Gastroesophageal sphincter (tissue), 4 donors: ENCODE data around the gene FAM111B. TPM values are rescaled to one million over a fixed set of nuclear protein-coding genes. Genes with fewer than 3 reads are reported as not detected.

Experiments used
- ATAC-seq: fragments of 150-250 bp; one replicate; pipeline ENCODE4 v1.9.1; 2016; ENCODE audit warnings: mild to moderate bottlenecking, moderate library complexity
- H3K27ac ChIP-seq, 4 donors: fragments of 200-600 bp; sonication (generic) in 3 of 4; 1 replicate in 3 of 4; 2 replicates in 1 of 4; pipeline ENCODE4 v1.5.1; 2016 to 2019
- H3K27me3 ChIP-seq: fragments of 200-600 bp; sonication (generic); one replicate; pipeline ENCODE4 v1.5.1; 2019
- H3K36me3 ChIP-seq, 2 donors: fragments of 200-600 bp; sonication (generic); one replicate each; pipeline ENCODE4 v1.5.1; 2019; ENCODE audit warnings: control low read depth in 1 of 2
- H3K4me1 ChIP-seq, 3 donors: fragments of 200-600 bp; sonication (generic); 1 replicate in 2 of 3; 2 replicates in 1 of 3; pipeline ENCODE4 v1.5.1; 2016 to 2019; ENCODE audit warnings: control low read depth in 2 of 3
- H3K4me3 ChIP-seq, 2 donors: fragments of 200-600 bp; sonication (generic); one replicate each; pipeline ENCODE4 v1.5.1; 2019; ENCODE audit warnings: mild to moderate bottlenecking in 1 of 2, moderate library complexity in 1 of 2
- H3K9me3 ChIP-seq, 3 donors: fragments of 200-600 bp; sonication (generic); one replicate each; pipeline ENCODE4 v1.5.1; 2017 to 2019; ENCODE audit warnings: control low read depth in 2 of 3
- EP300 ChIP-seq: sonication (generic); formaldehyde crosslinking; IDR thresholded peaks from one replicate; pipeline ENCODE4 v1.6.1; 2017; ENCODE audit warnings: antibody characterized with exemption, mild to moderate bottlenecking
- POLR2A ChIP-seq, 2 donors: fragments of 450-650 bp; IDR thresholded peaks; one replicate each; pipeline ENCODE4 v1.6.1; 2017; ENCODE audit warnings: antibody characterized with exemption in 2 of 2, mild to moderate bottlenecking in 2 of 2, moderate library complexity in 1 of 2
- POLR2AphosphoS5 ChIP-seq: sonication (generic); formaldehyde crosslinking; IDR thresholded peaks from one replicate; pipeline ENCODE4 v1.6.1; 2017; ENCODE audit warnings: antibody characterized with exemption
- WGBS, 2 donors: methylation state at CpG; one replicate each; pipeline ENCODE4 v1.1.5; 2018; ENCODE audit warnings: low coverage in 1 of 2; 5-methylcytosine and 5-hydroxymethylcytosine counted together
- total RNA-seq, 4 donors: library from RNA; depleted of rRNA; stranded (reverse); fragments of >200 nt; gene quantifications; one replicate each; pipeline ENCODE4 v1.1.0, GENCODE V29; 2016
- TF ChIP-seq, protein P1 (sequence below), 4 experiments: fragments of 200-600 bp in 2 of 4; fragments of 450-650 bp in 2 of 4; sonication (generic) in 1 of 4; IDR thresholded peaks; one replicate each; pipeline ENCODE4 v1.5.1; 2017 to 2019; ENCODE audit warnings: antibody characterized with exemption in 4 of 4, mild to moderate bottlenecking in 2 of 4, moderate library complexity in 2 of 4

The FAM111B gene
- total RNA-seq, 4 donors from 2014 or later: 0.13 to 1.4 TPM; not detected in 2

- no peak for TF ChIP-seq POLR2A (IDR thresholded peaks at IDR 0.05)
- TF ChIP-seq, protein P1, sequence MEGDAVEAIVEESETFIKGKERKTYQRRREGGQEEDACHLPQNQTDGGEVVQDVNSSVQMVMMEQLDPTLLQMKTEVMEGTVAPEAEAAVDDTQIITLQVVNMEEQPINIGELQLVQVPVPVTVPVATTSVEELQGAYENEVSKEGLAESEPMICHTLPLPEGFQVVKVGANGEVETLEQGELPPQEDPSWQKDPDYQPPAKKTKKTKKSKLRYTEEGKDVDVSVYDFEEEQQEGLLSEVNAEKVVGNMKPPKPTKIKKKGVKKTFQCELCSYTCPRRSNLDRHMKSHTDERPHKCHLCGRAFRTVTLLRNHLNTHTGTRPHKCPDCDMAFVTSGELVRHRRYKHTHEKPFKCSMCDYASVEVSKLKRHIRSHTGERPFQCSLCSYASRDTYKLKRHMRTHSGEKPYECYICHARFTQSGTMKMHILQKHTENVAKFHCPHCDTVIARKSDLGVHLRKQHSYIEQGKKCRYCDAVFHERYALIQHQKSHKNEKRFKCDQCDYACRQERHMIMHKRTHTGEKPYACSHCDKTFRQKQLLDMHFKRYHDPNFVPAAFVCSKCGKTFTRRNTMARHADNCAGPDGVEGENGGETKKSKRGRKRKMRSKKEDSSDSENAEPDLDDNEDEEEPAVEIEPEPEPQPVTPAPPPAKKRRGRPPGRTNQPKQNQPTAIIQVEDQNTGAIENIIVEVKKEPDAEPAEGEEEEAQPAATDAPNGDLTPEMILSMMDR (IDR thresholded peaks at IDR 0.05): no peak
- TF ChIP-seq POLR2AphosphoS5: no peak
- TF ChIP-seq EP300: no peak
- H3K27me3 ChIP-seq: peaks cover 19% of the 10 kb centered on the region
- no peak overlapping the region for H3K4me3 ChIP-seq
- WGBS, 2 donors: 65 to 71% methylated on average over 2 of the region's 2 CpGs
- peaks cover 0 to 9% (median 0%) of the 10 kb centered on the region in 3 donors for H3K9me3 ChIP-seq
- ATAC-seq: no peak
- H3K4me1 ChIP-seq: peaks cover 0 to 3% (median 0%) of the 10 kb centered on the region in 3 donors
- H3K36me3 ChIP-seq: no peaks in the 10 kb centered on the region
- no peak overlapping the region for H3K27ac ChIP-seq
Measured at GRCh38 chr11:59112494-59112893, 5.5 kb downstream of the FAM111B start.

GRCh38 chr11:59114344-59114743 is 7.3 kb downstream of the FAM111B start:
- Histone ChIP-seq H3K36me3 (no peaks in the 10 kb centered on the region), H3K27ac (no peak overlapping the region), H3K9me3 (peaks cover 0 to 27% (median 0%) of the 10 kb centered on the region in 3 donors), H3K27me3 (peaks cover 19% of the 10 kb centered on the region), H3K4me3 (no peak overlapping the region), H3K4me1 (no peaks in the 10 kb centered on the region)
- no peak for TF ChIP-seq POLR2A (IDR thresholded peaks at IDR 0.05)
- TF ChIP-seq, protein P1 (IDR thresholded peaks at IDR 0.05): no peak
- TF ChIP-seq POLR2AphosphoS5: no peak
- no peak for TF ChIP-seq EP300
- WGBS, 2 donors: 95 to 100% methylated on average over 1 to 3 of the region's 3 CpGs
- ATAC-seq: no peak

DNA sequence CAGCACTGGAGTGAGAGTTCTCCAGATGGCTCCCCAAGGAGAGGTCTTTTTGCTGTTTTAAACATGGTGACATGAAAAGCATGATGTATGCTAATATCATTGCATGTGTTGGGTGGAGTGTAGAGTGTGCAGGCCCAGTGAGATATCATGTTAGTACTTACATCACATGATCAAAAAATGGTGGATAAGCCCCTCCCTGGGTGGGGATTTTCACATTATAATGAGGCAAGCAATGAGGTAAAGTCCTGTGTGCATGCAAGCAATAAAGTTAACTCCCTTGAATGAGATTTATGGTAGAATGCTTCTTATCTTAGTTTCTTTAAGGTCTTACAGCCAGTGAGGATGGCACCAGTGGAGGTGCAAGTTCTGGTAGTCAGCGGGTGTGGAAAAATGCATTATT is 8.5 kb downstream of the FAM111B start:
- Histone ChIP-seq H3K36me3 (no peaks in the 10 kb centered on the region), H3K27me3 (peaks cover 19% of the 10 kb centered on the region), H3K27ac (no peak overlapping the region), H3K9me3 (peaks cover 0 to 28% (median 0%) of the 10 kb centered on the region in 3 donors), H3K4me3 (no peak overlapping the region), H3K4me1 (no peaks in the 10 kb centered on the region)
- TF ChIP-seq EP300 (no peak), POLR2A (IDR thresholded peaks at IDR 0.05) (no peak), POLR2AphosphoS5 (no peak)
- TF ChIP-seq, protein P1 (IDR thresholded peaks at IDR 0.05): no peak
- 100% methylated on average over 1 of the region's 1 CpG; no CpG with 5 or more reads in 1 of the 2 donors for WGBS, 2 donors
- ATAC-seq: no peak

GRCh38 chr11:59117774-59118173 is 10.7 kb downstream of the FAM111B start:
- Histone ChIP-seq H3K4me3 (no peak overlapping the region), H3K9me3 (peaks cover 0 to 28% (median 0%) of the 10 kb centered on the region in 3 donors), H3K36me3 (no peaks in the 10 kb centered on the region), H3K4me1 (no peaks in the 10 kb centered on the region), H3K27ac (no peak overlapping the region), H3K27me3 (peaks cover 19% of the 10 kb centered on the region)
- TF ChIP-seq POLR2AphosphoS5 (no peak), POLR2A (IDR thresholded peaks at IDR 0.05) (no peak)
- ATAC-seq: no peak
- 93 to 97% methylated on average over 2 of the region's 2 CpGs for WGBS, 2 donors

- H3K27ac ChIP-seq: no peak overlapping the region
- no peaks in the 10 kb centered on the region for H3K36me3 ChIP-seq
- no peak for TF ChIP-seq POLR2A (IDR thresholded peaks at IDR 0.05)
- TF ChIP-seq EP300: no peak
- TF ChIP-seq POLR2AphosphoS5: no peak
- TF ChIP-seq, protein P1 (IDR thresholded peaks at IDR 0.05): no peak
- peaks cover 0 to 28% (median 0%) of the 10 kb centered on the region in 3 donors for H3K9me3 ChIP-seq
- H3K4me3 ChIP-seq: no peak overlapping the region
- ATAC-seq: no peak
- H3K27me3 ChIP-seq: peaks cover 1% of the 10 kb centered on the region
- no peaks in the 10 kb centered on the region for H3K4me1 ChIP-seq
Measured at GRCh38 chr11:59119826-59120225, 12.8 kb downstream of the FAM111B start.
